ENCODE results near the gene GALNTL6. TPM values are rescaled to one million over a fixed set of nuclear protein-coding genes. Genes with fewer than 3 reads are reported as not detected.

The GALNTL6 gene
- total and polyA plus RNA-seq, 2 donors (not counting 1 experiment from before 2014, with no cell fraction given) = not detected

DNA sequence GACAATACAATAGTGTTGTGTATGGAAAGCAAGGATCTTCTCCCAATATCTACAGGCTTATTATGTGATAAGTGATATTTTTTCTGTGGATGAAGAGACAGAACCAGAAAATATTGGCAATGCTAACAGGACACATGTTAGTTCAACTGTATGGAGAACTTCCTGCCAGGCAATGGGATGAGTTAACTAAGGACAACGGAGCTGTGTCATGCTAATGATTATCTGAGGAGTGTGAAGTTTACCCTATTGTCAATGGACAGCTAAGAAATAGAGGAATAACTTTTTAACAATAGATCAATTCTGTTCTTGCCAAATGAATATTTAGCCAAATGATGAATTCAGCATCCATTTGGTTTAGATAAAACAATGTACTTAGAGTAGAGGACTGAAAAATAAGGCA is 180.0 kb downstream of the GALNTL6 start:
- no peaks in the 10 kb centered on the region for H3K27me3 ChIP-seq (ENCODE audit: control insufficient read depth, insufficient read depth, low read length)
- H3K4me2 ChIP-seq (ENCODE audit: extremely low read depth, insufficient read depth, low read length) = no peak overlapping the region
- no peaks in the 10 kb centered on the region for H3K79me2 ChIP-seq (ENCODE audit: control insufficient read depth, insufficient read depth, low read length)
- H3K27ac ChIP-seq (ENCODE audit: insufficient read depth, low read length) = no peak overlapping the region
- no peaks in the 10 kb centered on the region for H3K9me3 ChIP-seq (ENCODE audit: control insufficient read depth, insufficient read depth, low read depth, low read length)
- DNase-seq (ENCODE audit: low read depth in 2 of 2) = no peak
- no peak for TF ChIP-seq EZH2 (IDR thresholded peaks at IDR 0.05; ENCODE audit: low read length, missing control alignments)
- TF ChIP-seq, protein P1, sequence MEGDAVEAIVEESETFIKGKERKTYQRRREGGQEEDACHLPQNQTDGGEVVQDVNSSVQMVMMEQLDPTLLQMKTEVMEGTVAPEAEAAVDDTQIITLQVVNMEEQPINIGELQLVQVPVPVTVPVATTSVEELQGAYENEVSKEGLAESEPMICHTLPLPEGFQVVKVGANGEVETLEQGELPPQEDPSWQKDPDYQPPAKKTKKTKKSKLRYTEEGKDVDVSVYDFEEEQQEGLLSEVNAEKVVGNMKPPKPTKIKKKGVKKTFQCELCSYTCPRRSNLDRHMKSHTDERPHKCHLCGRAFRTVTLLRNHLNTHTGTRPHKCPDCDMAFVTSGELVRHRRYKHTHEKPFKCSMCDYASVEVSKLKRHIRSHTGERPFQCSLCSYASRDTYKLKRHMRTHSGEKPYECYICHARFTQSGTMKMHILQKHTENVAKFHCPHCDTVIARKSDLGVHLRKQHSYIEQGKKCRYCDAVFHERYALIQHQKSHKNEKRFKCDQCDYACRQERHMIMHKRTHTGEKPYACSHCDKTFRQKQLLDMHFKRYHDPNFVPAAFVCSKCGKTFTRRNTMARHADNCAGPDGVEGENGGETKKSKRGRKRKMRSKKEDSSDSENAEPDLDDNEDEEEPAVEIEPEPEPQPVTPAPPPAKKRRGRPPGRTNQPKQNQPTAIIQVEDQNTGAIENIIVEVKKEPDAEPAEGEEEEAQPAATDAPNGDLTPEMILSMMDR (conservative IDR thresholded peaks at IDR 0.05 in 1 of 2, IDR thresholded peaks at IDR 0.05 in 1 of 2; ENCODE audit: low read depth in 1 of 2, low read length in 2 of 2) = no peak
- H3K4me3 ChIP-seq (replicated peaks in 1 of 4; ENCODE audit: control extremely low read depth in 1 of 4, insufficient read depth in 1 of 4, low read depth in 3 of 4, low read length in 4 of 4) = no peak overlapping the region
- no peaks in the 10 kb centered on the region for H3K36me3 ChIP-seq (ENCODE audit: control insufficient read depth, insufficient read depth, low read length)
- no peak overlapping the region for H3K9ac ChIP-seq (ENCODE audit: insufficient read depth, low read length)
- H2AFZ ChIP-seq (ENCODE audit: low read length) = no peak overlapping the region
- H4K20me1 ChIP-seq (ENCODE audit: control insufficient read depth, extremely low read depth, insufficient read depth, low read length) = no peaks in the 10 kb centered on the region
- no peaks in the 10 kb centered on the region for H3K4me1 ChIP-seq (ENCODE audit: control insufficient read depth, extremely low read depth, insufficient read depth, low read length)

DNA sequence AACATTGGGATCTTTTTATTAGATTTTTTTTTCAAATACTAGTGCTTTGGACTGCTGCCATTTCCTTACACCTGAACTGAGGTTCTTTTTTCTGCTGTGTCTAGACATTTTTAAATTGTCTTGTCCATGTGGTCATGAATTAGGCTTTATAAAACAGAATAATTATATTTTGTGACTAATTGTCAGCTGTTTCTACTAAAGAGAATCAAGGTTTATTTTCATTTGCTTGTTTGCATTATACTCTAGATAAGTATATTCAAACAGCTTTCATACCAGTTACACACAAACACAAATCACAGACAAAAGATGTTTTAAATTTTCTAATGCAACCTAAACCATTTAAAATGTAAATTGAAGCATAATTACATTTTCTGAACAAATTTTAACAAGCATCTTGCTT is 194.7 kb downstream of the GALNTL6 start:
- Histone ChIP-seq H3K27ac (ENCODE audit: insufficient read depth, low read length) (no peak overlapping the region), H3K36me3 (ENCODE audit: control insufficient read depth, insufficient read depth, low read length) (no peaks in the 10 kb centered on the region), H3K4me1 (ENCODE audit: control insufficient read depth, extremely low read depth, insufficient read depth, low read length) (no peaks in the 10 kb centered on the region), H3K4me3 (replicated peaks in 1 of 4; ENCODE audit: control extremely low read depth in 1 of 4, insufficient read depth in 1 of 4, low read depth in 3 of 4, low read length in 4 of 4) (no peak overlapping the region), H2AFZ (ENCODE audit: low read length) (no peak overlapping the region), H3K9ac (ENCODE audit: insufficient read depth, low read length) (no peak overlapping the region), H3K79me2 (ENCODE audit: control insufficient read depth, insufficient read depth, low read length) (no peaks in the 10 kb centered on the region), H3K27me3 (ENCODE audit: control insufficient read depth, insufficient read depth, low read length) (no peaks in the 10 kb centered on the region), H3K4me2 (ENCODE audit: extremely low read depth, insufficient read depth, low read length) (no peak overlapping the region), H3K9me3 (ENCODE audit: control insufficient read depth, insufficient read depth, low read depth, low read length) (no peaks in the 10 kb centered on the region), H4K20me1 (ENCODE audit: control insufficient read depth, extremely low read depth, insufficient read depth, low read length) (no peaks in the 10 kb centered on the region)
- DNase-seq (ENCODE audit: low read depth in 2 of 2) = no peak
- TF ChIP-seq, protein P1 (conservative IDR thresholded peaks at IDR 0.05 in 1 of 2, IDR thresholded peaks at IDR 0.05 in 1 of 2; ENCODE audit: low read depth in 1 of 2, low read length in 2 of 2) = no peak
- TF ChIP-seq EZH2 (IDR thresholded peaks at IDR 0.05; ENCODE audit: low read length, missing control alignments) = no peak

DNA sequence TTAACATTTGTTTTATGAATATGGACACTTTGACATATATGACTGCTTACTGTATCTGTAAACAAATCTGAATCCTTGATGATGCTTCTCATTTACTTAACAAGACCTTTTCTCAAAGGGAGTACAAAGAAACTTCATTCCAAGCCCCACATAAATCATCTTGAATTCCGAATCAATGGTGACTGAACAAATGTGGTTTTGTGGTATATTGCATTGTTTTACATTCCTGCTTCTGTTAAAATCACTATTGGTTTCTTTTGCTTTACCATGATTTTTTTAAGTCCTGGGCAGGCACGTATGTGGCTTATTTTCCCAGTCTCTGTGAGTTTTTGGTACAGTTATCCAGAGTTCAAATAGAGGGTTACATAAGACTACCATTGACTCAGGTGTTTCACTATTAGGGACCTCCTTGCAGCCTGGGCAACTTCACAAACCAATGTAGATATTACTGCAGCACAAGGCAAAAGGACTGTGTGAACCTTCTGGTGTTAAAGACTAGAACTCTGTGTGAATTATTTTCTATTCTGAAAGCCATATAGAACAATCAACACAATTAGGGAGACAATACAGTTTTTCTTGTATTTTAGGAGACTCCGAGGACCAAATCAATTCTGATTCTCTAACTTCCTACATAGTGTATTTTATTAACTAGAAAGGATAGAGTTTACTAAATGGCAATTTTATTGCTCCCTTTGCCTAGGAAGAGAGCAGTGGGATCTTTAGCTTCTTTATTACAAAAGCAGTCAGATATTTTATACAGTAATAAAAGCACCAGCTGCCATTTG is 196.4 kb downstream of the GALNTL6 start:
- Histone ChIP-seq H3K79me2 (ENCODE audit: control insufficient read depth, insufficient read depth, low read length) (no peaks in the 10 kb centered on the region), H3K36me3 (ENCODE audit: control insufficient read depth, insufficient read depth, low read length) (no peaks in the 10 kb centered on the region), H3K27me3 (ENCODE audit: control insufficient read depth, insufficient read depth, low read length) (no peaks in the 10 kb centered on the region), H3K27ac (ENCODE audit: insufficient read depth, low read length) (no peak overlapping the region), H3K9me3 (ENCODE audit: control insufficient read depth, insufficient read depth, low read depth, low read length) (no peaks in the 10 kb centered on the region), H3K9ac (ENCODE audit: insufficient read depth, low read length) (no peak overlapping the region), H2AFZ (ENCODE audit: low read length) (no peak overlapping the region), H3K4me2 (ENCODE audit: extremely low read depth, insufficient read depth, low read length) (no peak overlapping the region), H3K4me3 (replicated peaks in 1 of 4; ENCODE audit: control extremely low read depth in 1 of 4, insufficient read depth in 1 of 4, low read depth in 3 of 4, low read length in 4 of 4) (no peak overlapping the region), H3K4me1 (ENCODE audit: control insufficient read depth, extremely low read depth, insufficient read depth, low read length) (no peaks in the 10 kb centered on the region), H4K20me1 (ENCODE audit: control insufficient read depth, extremely low read depth, insufficient read depth, low read length) (no peaks in the 10 kb centered on the region)
- DNase-seq (ENCODE audit: low read depth in 2 of 2) = peak in 1 of 2 donors; percentile 27
- no peak for TF ChIP-seq EZH2 (IDR thresholded peaks at IDR 0.05; ENCODE audit: low read length, missing control alignments)
- TF ChIP-seq, protein P1 (conservative IDR thresholded peaks at IDR 0.05 in 1 of 2, IDR thresholded peaks at IDR 0.05 in 1 of 2; ENCODE audit: low read depth in 1 of 2, low read length in 2 of 2) = no peak
